Measurements from ENCODE around the gene FN3K.

The FN3K gene

GRCh38 chr17:82734987-82735866 is at the start of gene FN3K:
FN3K (plus strand) TSS chr17:82735615; CDS start chr17:82735637, 22 bp downstream.
- TF ChIP-seq CTCF (IDR thresholded peaks at IDR 0.05; ENCODE audit: poor library complexity, severe bottlenecking): no peak
- Histone ChIP-seq H3K27me3 (ENCODE audit: insufficient read depth, poor library complexity, severe bottlenecking) (no peaks in the 10 kb centered on the region), H3K9me3 (ENCODE audit: severe bottlenecking) (peaks cover 12% of the 10 kb centered on the region), H3K4me1 (ENCODE audit: insufficient read depth, poor library complexity, severe bottlenecking) (no peaks in the 10 kb centered on the region), H3K36me3 (ENCODE audit: low read depth) (peaks cover 22% of the 10 kb centered on the region), H3K4me3 (ENCODE audit: severe bottlenecking) (peak within 1 kb of the TSS; percentile 56), H3K27ac (ENCODE audit: poor library complexity, severe bottlenecking) (no peak within 1 kb of the TSS)
- ATAC-seq (ENCODE audit: low read depth) (peak; percentile 71), DNase-seq (ENCODE audit: low spot score) (no peak)

- no peak for TF ChIP-seq CTCF (IDR thresholded peaks at IDR 0.05; ENCODE audit: poor library complexity, severe bottlenecking)
- no peaks in the 10 kb centered on the region for H3K36me3 ChIP-seq (ENCODE audit: low read depth)
These were observed 48.8 kb upstream of the FN3K start for GRCh38 chr17:82686366-82687324.

GRCh38 chr17:82687375-82687861 is 48.0 kb upstream of the FN3K start:
- peak; percentile 42 for DNase-seq (ENCODE audit: low spot score)
- ATAC-seq (ENCODE audit: low read depth): peak; percentile 31; the same call in 1 of the 3 replicates
- Histone ChIP-seq H3K27ac (ENCODE audit: poor library complexity, severe bottlenecking) (no peak overlapping the region), H3K36me3 (ENCODE audit: low read depth) (no peaks in the 10 kb centered on the region), H3K4me3 (ENCODE audit: severe bottlenecking) (no peak overlapping the region), H3K27me3 (ENCODE audit: insufficient read depth, poor library complexity, severe bottlenecking) (no peaks in the 10 kb centered on the region), H3K9me3 (ENCODE audit: severe bottlenecking) (no peaks in the 10 kb centered on the region), H3K4me1 (ENCODE audit: insufficient read depth, poor library complexity, severe bottlenecking) (no peaks in the 10 kb centered on the region)
- TF ChIP-seq CTCF (IDR thresholded peaks at IDR 0.05; ENCODE audit: poor library complexity, severe bottlenecking): no peak

More at GRCh38 chr17:82686366-82687324, 48.8 kb upstream of the FN3K start:
- peaks cover 5% of the 10 kb centered on the region for H3K9me3 ChIP-seq (ENCODE audit: severe bottlenecking)
- H3K4me1 ChIP-seq (ENCODE audit: insufficient read depth, poor library complexity, severe bottlenecking): no peaks in the 10 kb centered on the region
- ATAC-seq (ENCODE audit: low read depth): no peak
- peak; percentile 35 for DNase-seq (ENCODE audit: low spot score)
- H3K27me3 ChIP-seq (ENCODE audit: insufficient read depth, poor library complexity, severe bottlenecking): no peaks in the 10 kb centered on the region
- H3K27ac ChIP-seq (ENCODE audit: poor library complexity, severe bottlenecking): no peak overlapping the region
- H3K4me3 ChIP-seq (ENCODE audit: severe bottlenecking): no peak overlapping the region

- Histone ChIP-seq H3K9me3 (ENCODE audit: severe bottlenecking) (no peaks in the 10 kb centered on the region), H3K27ac (ENCODE audit: poor library complexity, severe bottlenecking) (no peak overlapping the region), H3K36me3 (ENCODE audit: low read depth) (no peaks in the 10 kb centered on the region), H3K27me3 (ENCODE audit: insufficient read depth, poor library complexity, severe bottlenecking) (no peaks in the 10 kb centered on the region), H3K4me3 (ENCODE audit: severe bottlenecking) (no peak overlapping the region), H3K4me1 (ENCODE audit: insufficient read depth, poor library complexity, severe bottlenecking) (no peaks in the 10 kb centered on the region)
- TF ChIP-seq CTCF (IDR thresholded peaks at IDR 0.05; ENCODE audit: poor library complexity, severe bottlenecking): no peak
- ATAC-seq (ENCODE audit: low read depth) (no peak), DNase-seq (ENCODE audit: low spot score) (no peak)
These were observed 47.5 kb upstream of the FN3K start for GRCh38 chr17:82687871-82688270.

All from RWPE2 (cell line).